WTC11 (cell line): ENCODE measurements around the gene NTRK3.

Source experiments
- CTCF ChIP-seq: fragments of 200-600 bp; IDR thresholded peaks from 2 replicates; pipeline ENCODE4 v1.8.0; 2022; ENCODE audit warnings: antibody characterized with exemption
- ELF4 ChIP-seq: sonication (generic); formaldehyde crosslinking; IDR thresholded peaks from 2 replicates; pipeline ENCODE4 v1.8.1; 2022; ENCODE audit warnings: low read depth, mild to moderate bottlenecking, moderate library complexity, missing genetic modification reagents
- EMX1 ChIP-seq: fragments of 250-450 bp; sonication (Bioruptor Pico); IDR thresholded peaks from 2 replicates; pipeline ENCODE4 v1.8.0; 2021; ENCODE audit warnings: mild to moderate bottlenecking
- GABPB1 ChIP-seq: sonication (generic); formaldehyde crosslinking; IDR thresholded peaks from 2 replicates; pipeline ENCODE4 v1.8.1; 2023; ENCODE audit warnings: mild to moderate bottlenecking, missing genetic modification reagents
- RELA ChIP-seq: sonication (generic); formaldehyde crosslinking; IDR thresholded peaks from 2 replicates; pipeline ENCODE4 v1.8.1; 2022; ENCODE audit warnings: missing genetic modification reagents, mild to moderate bottlenecking, borderline replicate concordance
- STAT6 ChIP-seq: sonication (generic); formaldehyde crosslinking; conservative IDR thresholded peaks from 2 replicates; pipeline ENCODE4 v1.8.1; 2023; ENCODE audit warnings: mild to moderate bottlenecking, low read depth, missing genetic modification reagents, moderate library complexity

GRCh38 chr15:87935583-87935982 is 321.0 kb downstream of the NTRK3 start:
- TF ChIP-seq CTCF, result no peak
- TF ChIP-seq EMX1 (CRISPR knock-in tag), result no peak
- TF ChIP-seq RELA, result no peak
- TF ChIP-seq GABPB1 (CRISPR knock-in tag), result no peak
- no peak for TF ChIP-seq STAT6 (CRISPR knock-in tag)
- TF ChIP-seq ELF4, result no peak
